SK-N-MC (cell line): ENCODE data around the gene ADARB2.

ENCODE experiments used
- EZH2 ChIP-seq: fragments of 200-600 bp; sonication (generic); IDR thresholded peaks from one replicate; pipeline ENCODE4 v1.6.1; 2017; ENCODE audit warnings: antibody characterized with exemption
- FOXP2 ChIP-seq: optimal IDR thresholded peaks from 2 replicates; pipeline ENCODE3; 2011; ENCODE audit warnings: mild to moderate bottlenecking, moderate library complexity; ENCODE audit not compliant: insufficient read depth; ENCODE audit errors: extremely low read length, control extremely low read depth
- POLR2AphosphoS5 ChIP-seq: IDR thresholded peaks from 2 replicates; pipeline ENCODE4 v1.6.1; 2012; ENCODE audit warnings: mild to moderate bottlenecking, low read depth, low read length, borderline replicate concordance

GRCh38 chr10:1390200-1390599, 347.1 kb downstream of the ADARB2 start:
- TF ChIP-seq EZH2 (no peak), POLR2AphosphoS5 (no peak), FOXP2 (no peak)
